Measurements from ENCODE around the gene EVA1C.
"Not testable (repeated sequence)": the region's sequence is repeated elsewhere in the genome, so short reads cannot be mapped to it uniquely, and the experiment has no call there.

Gene EVA1C

GRCh38 chr21:32523463-32523862 is 111.0 kb downstream of the EVA1C start:
- Histone ChIP-seq H3K4me3 (ENCODE audit: low read depth, low read length) (no peak overlapping the region), H3K36me3 (no peaks in the 10 kb centered on the region), H3K27me3 (ENCODE audit: insufficient read depth, low read depth, severe bottlenecking) (no peaks in the 10 kb centered on the region), H3K9me3 (ENCODE audit: severe bottlenecking) (no peaks in the 10 kb centered on the region), H3K27ac (no peak overlapping the region)
- TF ChIP-seq CTCF (IDR thresholded peaks at IDR 0.05; ENCODE audit: low read depth, low read length) = no peak
- no peak for DNase-seq

GRCh38 chr21:32523988-32524719 is 111.6 kb downstream of the EVA1C start:
- no peak for TF ChIP-seq CTCF (IDR thresholded peaks at IDR 0.05; ENCODE audit: low read depth, low read length)
- Histone ChIP-seq H3K4me3 (ENCODE audit: low read depth, low read length) (no peak overlapping the region), H3K9me3 (ENCODE audit: severe bottlenecking) (no peaks in the 10 kb centered on the region), H3K27ac (no peak overlapping the region), H3K27me3 (ENCODE audit: insufficient read depth, low read depth, severe bottlenecking) (no peaks in the 10 kb centered on the region), H3K36me3 (no peaks in the 10 kb centered on the region)
- DNase-seq = no peak

DNA sequence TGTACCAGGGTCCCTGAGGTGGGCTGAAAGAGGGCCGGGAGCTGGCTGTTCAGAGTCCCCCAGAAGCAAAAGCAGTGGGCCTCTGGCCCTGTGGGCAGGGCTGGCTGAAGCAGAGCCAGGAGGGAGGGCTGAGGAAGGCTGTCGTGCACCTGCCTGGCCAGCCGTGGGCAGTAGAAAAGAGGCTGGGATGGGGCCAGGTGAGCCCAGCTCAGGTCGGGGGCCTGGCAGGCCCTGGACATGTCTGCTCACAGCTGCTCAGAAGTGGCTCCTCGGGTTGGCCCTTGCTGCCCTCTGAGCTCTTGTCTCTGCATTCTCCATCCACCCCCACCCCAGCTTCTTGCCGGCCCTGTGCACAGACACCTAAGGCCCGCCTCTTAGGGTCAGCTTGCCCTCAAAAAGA is 112.8 kb downstream of the EVA1C start:
- Histone ChIP-seq H3K4me3 (ENCODE audit: low read depth, low read length) (no peak overlapping the region), H3K27me3 (ENCODE audit: insufficient read depth, low read depth, severe bottlenecking) (no peaks in the 10 kb centered on the region), H3K9me3 (ENCODE audit: severe bottlenecking) (no peaks in the 10 kb centered on the region), H3K27ac (no peak overlapping the region), H3K36me3 (no peaks in the 10 kb centered on the region)
- TF ChIP-seq CTCF (IDR thresholded peaks at IDR 0.05; ENCODE audit: low read depth, low read length) = no peak
- no peak for DNase-seq

- no peak for TF ChIP-seq CTCF (IDR thresholded peaks at IDR 0.05; ENCODE audit: low read depth, low read length)
- no peak for DNase-seq
Measured at GRCh38 chr21:32529679-32530078, 117.2 kb downstream of the EVA1C start.

DNA sequence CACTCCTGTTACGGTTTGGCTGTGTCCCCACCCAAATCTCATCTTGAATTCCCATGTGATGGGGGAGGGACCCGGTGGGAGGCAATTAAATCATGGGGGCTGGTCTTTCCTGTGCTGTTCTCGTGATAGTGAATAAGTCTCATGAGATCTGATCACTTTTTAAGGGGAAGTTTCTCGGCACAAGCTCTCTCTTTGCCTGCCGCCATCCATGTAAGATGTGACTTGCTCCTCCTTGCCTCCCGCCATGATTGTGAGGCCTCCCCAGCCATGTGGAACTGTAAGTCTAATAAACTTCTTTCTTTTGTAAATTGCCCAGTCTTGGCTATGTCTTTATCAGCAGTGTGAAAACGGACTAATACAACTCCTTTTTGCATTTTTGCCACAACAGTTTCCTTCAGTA is 118.3 kb downstream of the EVA1C start:
- not testable (repeated sequence) for H3K4me3 ChIP-seq (ENCODE audit: low read depth, low read length); DNase-seq; H3K9me3 ChIP-seq (ENCODE audit: severe bottlenecking); H3K27ac ChIP-seq; H3K36me3 ChIP-seq; H3K27me3 ChIP-seq (ENCODE audit: insufficient read depth, low read depth, severe bottlenecking)

More at GRCh38 chr21:32529679-32530078, 117.2 kb downstream of the EVA1C start:
- Histone ChIP-seq H3K9me3 (ENCODE audit: severe bottlenecking) (peaks cover 4% of the 10 kb centered on the region), H3K36me3 (no peaks in the 10 kb centered on the region), H3K4me3 (ENCODE audit: low read depth, low read length) (no peak overlapping the region), H3K27me3 (ENCODE audit: insufficient read depth, low read depth, severe bottlenecking) (no peaks in the 10 kb centered on the region), H3K27ac (no peak overlapping the region)

DNA sequence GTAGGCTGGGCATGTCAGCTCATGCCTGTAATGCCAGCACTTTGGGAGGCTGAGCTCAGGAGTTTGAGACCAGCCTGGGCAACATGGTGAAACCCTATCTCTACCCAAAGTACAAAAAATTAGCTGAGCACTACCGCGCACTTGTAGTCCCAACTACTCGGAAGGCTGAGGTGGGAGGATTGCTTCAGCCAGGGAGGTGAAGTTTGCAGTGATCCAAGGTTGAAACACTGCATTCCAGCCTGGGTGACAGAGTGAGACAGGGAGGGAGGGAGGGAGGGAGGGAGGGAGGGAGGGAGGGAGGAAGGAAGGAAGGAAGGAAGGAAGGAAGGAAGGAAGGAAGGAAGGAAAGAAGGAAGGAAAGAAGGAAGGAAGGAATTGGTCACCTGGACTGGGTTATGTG is 119.1 kb downstream of the EVA1C start:
- not testable (repeated sequence) for H3K36me3 ChIP-seq

GRCh38 chr21:32532636-32533035 is 120.1 kb downstream of the EVA1C start:
- no peak overlapping the region for H3K27ac ChIP-seq
- H3K27me3 ChIP-seq (ENCODE audit: insufficient read depth, low read depth, severe bottlenecking) = no peaks in the 10 kb centered on the region
- H3K36me3 ChIP-seq = no peaks in the 10 kb centered on the region
- H3K9me3 ChIP-seq (ENCODE audit: severe bottlenecking) = peaks cover 4% of the 10 kb centered on the region
- no peak for DNase-seq
- no peak for TF ChIP-seq CTCF (IDR thresholded peaks at IDR 0.05; ENCODE audit: low read depth, low read length)
- no peak overlapping the region for H3K4me3 ChIP-seq (ENCODE audit: low read depth, low read length)

More for the DNA sequence above, 119.1 kb downstream of the EVA1C start:
- H3K27ac ChIP-seq; H3K27me3 ChIP-seq (ENCODE audit: insufficient read depth, low read depth, severe bottlenecking); H3K9me3 ChIP-seq (ENCODE audit: severe bottlenecking); DNase-seq; H3K4me3 ChIP-seq (ENCODE audit: low read depth, low read length): not testable (repeated sequence)
